H9 (cell line): ENCODE data around the gene CFAP61. TPM values are rescaled to one million over a fixed set of nuclear protein-coding genes. Genes with fewer than 3 reads are reported as not detected.

Source experiments
- DNase-seq: peaks from one replicate; pipeline ENCODE4 v3.0.0-alpha.2; 2017
- H2AFZ ChIP-seq: one replicate; pipeline ENCODE4 v1.6.1; 2013; ENCODE audit warnings: mild to moderate bottlenecking, low read length, control low read depth, moderate library complexity
- H2AK5ac ChIP-seq: 2 replicates; pipeline ENCODE4 v1.6.1; 2013; ENCODE audit warnings: low read length, control low read depth, mixed read lengths; ENCODE audit not compliant: insufficient read length
- H2BK120ac ChIP-seq: one replicate; pipeline ENCODE4 v1.6.1; 2013; ENCODE audit warnings: low read depth, mild to moderate bottlenecking, low read length, control low read depth, inconsistent platforms; ENCODE audit not compliant: poor library complexity, severe bottlenecking
- H2BK12ac ChIP-seq: 2 replicates; pipeline ENCODE4 v1.6.1; 2013; ENCODE audit warnings: low read length, control low read depth, mixed read lengths, low read depth; ENCODE audit not compliant: insufficient read length
- H2BK15ac ChIP-seq: 2 replicates; pipeline ENCODE4 v1.6.1; 2013; ENCODE audit warnings: low read depth, low read length, control low read depth
- H2BK20ac ChIP-seq: one replicate; pipeline ENCODE4 v1.6.1; 2013; ENCODE audit warnings: low read depth, mild to moderate bottlenecking, low read length, control low read depth, inconsistent platforms; ENCODE audit not compliant: poor library complexity, severe bottlenecking
- H2BK5ac ChIP-seq: 2 replicates; pipeline ENCODE4 v1.6.1; 2013; ENCODE audit warnings: low read length, control low read depth, mixed read lengths; ENCODE audit not compliant: insufficient read length
- H3K14ac ChIP-seq: 2 replicates; pipeline ENCODE4 v1.6.1; 2013; ENCODE audit warnings: low read length, control low read depth; ENCODE audit not compliant: insufficient read depth
- H3K18ac ChIP-seq: 2 replicates; pipeline ENCODE4 v1.6.1; 2013; ENCODE audit warnings: low read depth, mild to moderate bottlenecking, mixed read lengths, low read length, control low read depth; ENCODE audit not compliant: insufficient read length
- H3K23ac ChIP-seq: 2 replicates; pipeline ENCODE4 v1.6.1; 2013; ENCODE audit warnings: low read length, control low read depth, mixed read lengths, low read depth; ENCODE audit not compliant: insufficient read length
- H3K23me2 ChIP-seq: 2 replicates; pipeline ENCODE4 v1.6.1; 2013; ENCODE audit warnings: low read depth, mild to moderate bottlenecking, mixed read lengths, low read length, control low read depth; ENCODE audit not compliant: insufficient read length, poor library complexity, severe bottlenecking
- H3K27ac ChIP-seq: 2 replicates; pipeline ENCODE4 v1.5.1; 2013; ENCODE audit warnings: low read length, control low read depth, mixed read lengths, low read depth; ENCODE audit not compliant: insufficient read length
- H3K27me3 ChIP-seq: 2 replicates; pipeline ENCODE4 v1.6.1; 2013; ENCODE audit warnings: low read length, control low read depth, inconsistent platforms; ENCODE audit not compliant: insufficient read depth
- H3K4ac ChIP-seq: 2 replicates; pipeline ENCODE4 v1.6.1; 2013; ENCODE audit warnings: low read depth, mild to moderate bottlenecking, control low read depth, inconsistent platforms, low read length, moderate library complexity
- H3K4me1 ChIP-seq: 2 replicates; pipeline ENCODE4 v1.6.1; 2013; ENCODE audit warnings: low read length, control low read depth, inconsistent platforms; ENCODE audit not compliant: insufficient read depth
- H3K4me2 ChIP-seq: 2 replicates; pipeline ENCODE4 v1.6.1; 2013; ENCODE audit warnings: low read length, control low read depth, mixed read lengths; ENCODE audit not compliant: insufficient read length, insufficient read depth
- H3K56ac ChIP-seq: 2 replicates; pipeline ENCODE4 v1.6.1; 2013; ENCODE audit warnings: low read depth, mild to moderate bottlenecking, mixed read lengths, low read length, control low read depth; ENCODE audit not compliant: insufficient read length
- H3K79me1 ChIP-seq: 2 replicates; pipeline ENCODE4 v1.6.1; 2013; ENCODE audit warnings: low read depth, mild to moderate bottlenecking, moderate library complexity, low read length, control low read depth, inconsistent platforms; ENCODE audit not compliant: insufficient read depth, poor library complexity, severe bottlenecking
- H3K79me2 ChIP-seq: 2 replicates; pipeline ENCODE4 v1.6.1; 2013; ENCODE audit warnings: low read length, control low read depth, inconsistent platforms; ENCODE audit not compliant: insufficient read depth
- H3K9ac ChIP-seq: 2 replicates; pipeline ENCODE4 v1.6.1; 2013; ENCODE audit warnings: low read length, control low read depth, mixed read lengths; ENCODE audit not compliant: insufficient read length; ENCODE audit errors: extremely low read depth
- H3K9me3 ChIP-seq: one replicate; pipeline ENCODE4 v1.6.1; 2013; ENCODE audit warnings: low read depth, low read length, inconsistent platforms; ENCODE audit not compliant: control insufficient read depth
- H3T11ph ChIP-seq: one replicate; pipeline ENCODE4 v1.6.1; 2013; ENCODE audit warnings: mild to moderate bottlenecking, low read length, control low read depth, inconsistent platforms
- H4K20me1 ChIP-seq: one replicate; pipeline ENCODE4 v1.6.1; 2013; ENCODE audit not compliant: control insufficient read depth, insufficient read length, insufficient read depth
- H4K5ac ChIP-seq: 2 replicates; pipeline ENCODE4 v1.6.1; 2013; ENCODE audit warnings: low read depth, mild to moderate bottlenecking, mixed read lengths, low read length, control low read depth; ENCODE audit not compliant: insufficient read length
- H4K8ac ChIP-seq: replicated peaks from 2 replicates; pipeline ENCODE4 v1.6.1; 2013; ENCODE audit warnings: low read length, control low read depth, mixed read lengths, low read depth; ENCODE audit not compliant: insufficient read length
- H4K91ac ChIP-seq: 2 replicates; pipeline ENCODE4 v1.6.1; 2013; ENCODE audit warnings: low read depth, mild to moderate bottlenecking, moderate library complexity, mixed read lengths, low read length, control low read depth; ENCODE audit not compliant: insufficient read length
- H3K27ac Mint-ChIP-seq, 3 experiments: 2 replicates in 2 of 3; 3 replicates in 1 of 3; pipeline ENCODE4 v1.8.0; 2020 to 2021; ENCODE audit warnings: mixed read lengths in 3 of 3, mild to moderate bottlenecking in 1 of 3, moderate library complexity in 1 of 3
- H3K27me3 Mint-ChIP-seq: 2 replicates; pipeline ENCODE4 v1.8.0; 2021; ENCODE audit warnings: low read depth, mild to moderate bottlenecking, moderate library complexity, mixed read lengths
- H3K36me3 Mint-ChIP-seq, 3 experiments: 2 replicates in 2 of 3; 3 replicates in 1 of 3; pipeline ENCODE4 v1.8.0; 2020 to 2021; ENCODE audit warnings: low read depth in 3 of 3, mixed read lengths in 3 of 3; ENCODE audit not compliant: insufficient read depth in 1 of 3
- H3K4me1 Mint-ChIP-seq, 2 experiments: 2 replicates each; pipeline ENCODE4 v1.8.0; 2020; ENCODE audit warnings: mixed read lengths in 2 of 2
- H3K4me3 Mint-ChIP-seq, 2 experiments: 2 replicates in 1 of 2; 3 replicates in 1 of 2; pipeline ENCODE4 v1.8.0; 2020 to 2021; ENCODE audit warnings: mild to moderate bottlenecking in 2 of 2, mixed read lengths in 2 of 2, moderate library complexity in 1 of 2
- H3K9me3 Mint-ChIP-seq, 2 experiments: 2 replicates in 1 of 2; 3 replicates in 1 of 2; pipeline ENCODE4 v1.8.0; 2020; ENCODE audit warnings: mild to moderate bottlenecking in 2 of 2, mixed read lengths in 2 of 2, moderate library complexity in 1 of 2
- CTCF ChIP-seq: fragments of 200-600 bp; sonication (generic); conservative IDR thresholded peaks from 3 replicates; pipeline ENCODE4 v1.8.0; 2021; ENCODE audit warnings: antibody characterized with exemption, mild to moderate bottlenecking
- WGBS: extraction: QIAGEN DNeasy Blood & Tissue Kit; methylation state at CpG from one replicate; pipeline ENCODE4 v1.1.7; 2013; ENCODE audit warnings: missing lambda C conversion rate, low lambda C conversion rate, mixed read lengths; ENCODE audit not compliant: insufficient read length; ENCODE audit errors: extremely low coverage; 5-methylcytosine and 5-hydroxymethylcytosine counted together
- total RNA-seq: library from RNA; stranded (reverse); gene quantifications from 2 replicates; pipeline ENCODE4 v1.2.1, GENCODE V29; 2021

CFAP61 gene
- total RNA-seq, 1 experiment from 2014 or later: 0.44 TPM

- Histone ChIP-seq H3K79me1 (no peaks in the 10 kb centered on the region), H2AK5ac (no peak overlapping the region), H3K27ac (no peak overlapping the region), H2BK120ac (no peak overlapping the region), H3K23me2 (no peaks in the 10 kb centered on the region), H4K91ac (no peak overlapping the region), H3K9ac (no peak overlapping the region), H3K79me2 (no peaks in the 10 kb centered on the region), H3K4ac (no peak overlapping the region), H2AFZ (no peak overlapping the region), H4K5ac (no peak overlapping the region), H3K23ac (no peak overlapping the region), H2BK20ac (no peak overlapping the region), H3K14ac (no peak overlapping the region), H2BK12ac (no peak overlapping the region), H4K20me1 (no peaks in the 10 kb centered on the region), H3K9me3 (no peaks in the 10 kb centered on the region), H3K4me1 (no peaks in the 10 kb centered on the region), H3K56ac (no peak overlapping the region), H4K8ac (no peak overlapping the region), H2BK15ac (no peak overlapping the region), H3K18ac (no peak overlapping the region), H3K4me2 (no peak overlapping the region), H2BK5ac (no peak overlapping the region), H3K27me3 (no peaks in the 10 kb centered on the region), H3T11ph (no peak overlapping the region)
- no peak overlapping the region for H3K4me3 Mint-ChIP-seq
- no peak for TF ChIP-seq CTCF
- no peaks in the 10 kb centered on the region for H3K36me3 Mint-ChIP-seq
- WGBS: no CpG with 5 or more reads among the region's 2 CpGs
- DNase-seq: no peak
- peaks cover 7% of the 10 kb centered on the region for H3K27me3 Mint-ChIP-seq
- H3K4me1 Mint-ChIP-seq: no peaks in the 10 kb centered on the region
- H3K27ac Mint-ChIP-seq: no peak overlapping the region
- peaks cover 7 to 11% of the 10 kb centered on the region in 2 experiments; a peak in 4 of 5 replicates for H3K9me3 Mint-ChIP-seq
These were observed 97.9 kb downstream of the CFAP61 start for GRCh38 chr20:20150241-20150640.
